ENCODE results near the gene FHIT. TPM values are rescaled to one million over a fixed set of nuclear protein-coding genes. Genes with fewer than 3 reads are reported as not detected.

Gene FHIT
- total and polyA plus RNA-seq, 2 of the 4 experiments (the other 2 are of a cell fraction), result 0.07 TPM; not detected in 1

- H2BK15ac ChIP-seq (ENCODE audit: low read depth, low read length), result no peak overlapping the region
- no peak for DNase-seq
- H3K14ac ChIP-seq (replicated peaks; ENCODE audit: low read depth, low read length), result no peak overlapping the region
- H2AK9ac ChIP-seq (replicated peaks; ENCODE audit: low read depth, low read length, poor library complexity), result no peak overlapping the region
- no TSS peak for BruUV-seq (replicated peaks)
- no peak for ATAC-seq (ENCODE audit: low read depth)
- no peak overlapping the region for H4K8ac ChIP-seq (ENCODE audit: low read depth in 2 of 2, low read length in 2 of 2)
- intact Hi-C loops (cut with micrococcal nuclease) (no loop called here), in situ Hi-C loops (cut with MboI; ENCODE audit: low sequenced_read_pairs) (no loop called here), dilution Hi-C loops (cut with HindIII; ENCODE audit: low sequenced_read_pairs, unreplicated experiment) (no loop called here)
- H4K20me1 ChIP-seq (ENCODE audit: insufficient read depth, low read length), result no peaks in the 10 kb centered on the region
- H3K9me3 ChIP-seq (ENCODE audit: control insufficient read depth, insufficient read depth, low read length), result peaks cover 3% of the 10 kb centered on the region
- no peak overlapping the region for H4K5ac ChIP-seq (ENCODE audit: low read depth, low read length)
- no peak overlapping the region for H3K4me3 ChIP-seq (ENCODE audit: insufficient read depth, low read depth, low read length)
- H2BK20ac ChIP-seq (ENCODE audit: low read depth, low read length), result no peak overlapping the region
- no peaks in the 10 kb centered on the region for H3K79me1 ChIP-seq (ENCODE audit: low read depth in 1 of 2, low read length in 2 of 2)
- H2BK120ac ChIP-seq (ENCODE audit: low read depth, low read length), result no peak overlapping the region
- H3K27me3 ChIP-seq (ENCODE audit: control insufficient read depth, insufficient read depth, low read length), result no peaks in the 10 kb centered on the region
- H4K91ac ChIP-seq (ENCODE audit: insufficient read depth, low read depth, low read length), result no peak overlapping the region
- H2AFZ ChIP-seq (replicated peaks; ENCODE audit: low read length, poor library complexity), result no peak overlapping the region
- no peaks in the 10 kb centered on the region for H3K9me1 ChIP-seq (ENCODE audit: insufficient read depth, low read length)
- no peak overlapping the region for H3K56ac ChIP-seq (ENCODE audit: extremely low read depth, insufficient read depth, low read length)
- CTCF ChIA-PET, result no interaction called here
- no peak for TF ChIP-seq BHLHE40 (IDR thresholded peaks at IDR 0.05; ENCODE audit: low read depth, low read length)
- TF ChIP-seq MAFK (IDR thresholded peaks at IDR 0.05; ENCODE audit: low read depth, low read length), result no peak
- TF ChIP-seq RCOR1 (IDR thresholded peaks at IDR 0.05; ENCODE audit: insufficient replicate concordance, low read length), result no peak
- TF ChIP-seq ELK1 (IDR thresholded peaks at IDR 0.05; ENCODE audit: borderline replicate concordance, low read depth, low read length), result no peak
- no peak for TF ChIP-seq CTCF (conservative IDR thresholded peaks at IDR 0.05; ENCODE audit: low read depth, low read length)
- TF ChIP-seq SMC3 (IDR thresholded peaks at IDR 0.05; ENCODE audit: low read depth, low read length), result no peak
- TF ChIP-seq CEBPB (IDR thresholded peaks at IDR 0.05; ENCODE audit: low read depth, low read length), result no peak
- no peak for TF ChIP-seq NFE2L2 (IDR thresholded peaks at IDR 0.05; ENCODE audit: low read depth, low read length)
- TF ChIP-seq MAZ (IDR thresholded peaks at IDR 0.05; ENCODE audit: borderline replicate concordance, low read depth, low read length), result no peak
- TF ChIP-seq FOS (IDR thresholded peaks at IDR 0.05; ENCODE audit: low read depth, low read length), result no peak
- no peak for TF ChIP-seq USF2 (IDR thresholded peaks at IDR 0.05; ENCODE audit: low read depth, low read length)
- TF ChIP-seq POLR2A (IDR thresholded peaks at IDR 0.05; ENCODE audit: low read depth, low read length), result no peak
- TF ChIP-seq RAD21 (IDR thresholded peaks at IDR 0.05; ENCODE audit: low read length), result no peak
- no peak for TF ChIP-seq RFX5 (IDR thresholded peaks at IDR 0.05; ENCODE audit: low read depth, low read length)
- TF ChIP-seq MXI1 (IDR thresholded peaks at IDR 0.05; ENCODE audit: borderline replicate concordance, low read depth, low read length), result no peak
- no peak for TF ChIP-seq CHD1 (IDR thresholded peaks at IDR 0.05; ENCODE audit: low read depth, low read length)
- no peak overlapping the region for H2AK5ac ChIP-seq (ENCODE audit: low read depth, low read length)
- H3K36me3 ChIP-seq (ENCODE audit: control insufficient read depth, insufficient read depth, low read length), result no peaks in the 10 kb centered on the region
- POLR2A ChIA-PET (ENCODE audit: unreplicated experiment), result no interaction called here
- no peak overlapping the region for H3K27ac ChIP-seq (ENCODE audit: insufficient read depth, low read length)
- H3K4ac ChIP-seq (ENCODE audit: low read depth, low read length), result no peak overlapping the region
- no peak overlapping the region for H2BK5ac ChIP-seq (ENCODE audit: low read depth, low read length, poor library complexity, severe bottlenecking)
- H3K18ac ChIP-seq (ENCODE audit: low read depth, low read length), result no peak overlapping the region
- no CpG with 5 or more reads among the region's 3 CpGs for WGBS, 2 experiments (ENCODE audit: extremely low coverage in 2 of 2, insufficient read length in 1 of 2)
- no peak overlapping the region for H3K23ac ChIP-seq (ENCODE audit: low read depth, low read length)
- no peak overlapping the region for H3K9ac ChIP-seq (ENCODE audit: low read depth, low read length)
- no peak overlapping the region for H3K4me2 ChIP-seq (ENCODE audit: low read depth, low read length)
- no peaks in the 10 kb centered on the region for H3K4me1 ChIP-seq (ENCODE audit: control insufficient read depth, insufficient read depth, low read length)
These were observed 156.6 kb downstream of the FHIT start for GRCh38 chr3:61094608-61095007.
